GM18499 (cell line): Measurements from ENCODE around the gene AADACL4.

Experiments used
- ATAC-seq: cut with Tn5 transposase; IDR thresholded peaks from one replicate; pipeline ENCODE4 v1.9.1; 2021; ENCODE audit warnings: moderate number of reproducible peaks; ENCODE audit not compliant: insufficient read depth, unreplicated experiment

Gene AADACL4

DNA sequence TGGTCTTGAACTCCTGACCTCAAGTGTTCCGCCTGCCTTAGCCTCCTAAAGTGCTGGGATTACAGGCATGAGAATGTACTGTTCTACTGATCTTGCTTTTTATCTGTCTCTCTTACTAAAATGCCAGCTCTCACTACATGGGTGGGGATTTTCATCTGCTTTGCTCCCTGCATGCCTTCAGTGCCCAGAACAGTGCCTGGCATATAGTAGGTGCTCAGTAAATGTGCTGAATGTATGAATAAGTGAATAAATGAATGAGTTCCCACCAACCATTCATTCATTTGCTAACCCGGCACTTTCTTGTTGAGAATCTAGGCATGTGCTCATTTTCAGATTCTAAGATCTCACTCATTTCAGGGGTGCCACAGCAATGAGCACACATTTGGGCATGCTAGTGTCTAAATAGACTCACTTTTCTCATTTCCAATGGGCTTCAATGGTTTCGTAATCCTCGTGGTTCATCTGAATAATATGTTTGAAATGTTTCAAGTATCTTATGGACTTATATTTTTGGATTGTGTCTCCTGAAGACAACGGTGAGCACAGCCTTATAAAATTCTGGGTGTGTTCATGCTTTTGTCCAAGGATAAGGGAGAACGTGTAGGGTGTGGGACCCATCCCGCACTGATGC is 33.5 kb upstream of the AADACL4 start:
- no peak for ATAC-seq

- no peak for ATAC-seq
These were observed 32.9 kb upstream of the AADACL4 start for GRCh38 chr1:12610941-12611340.

- ATAC-seq = no peak
These were observed 30.7 kb upstream of the AADACL4 start for GRCh38 chr1:12613180-12613579.

GRCh38 chr1:12614402-12615158 is 29.3 kb upstream of the AADACL4 start:
- no peak for ATAC-seq

DNA sequence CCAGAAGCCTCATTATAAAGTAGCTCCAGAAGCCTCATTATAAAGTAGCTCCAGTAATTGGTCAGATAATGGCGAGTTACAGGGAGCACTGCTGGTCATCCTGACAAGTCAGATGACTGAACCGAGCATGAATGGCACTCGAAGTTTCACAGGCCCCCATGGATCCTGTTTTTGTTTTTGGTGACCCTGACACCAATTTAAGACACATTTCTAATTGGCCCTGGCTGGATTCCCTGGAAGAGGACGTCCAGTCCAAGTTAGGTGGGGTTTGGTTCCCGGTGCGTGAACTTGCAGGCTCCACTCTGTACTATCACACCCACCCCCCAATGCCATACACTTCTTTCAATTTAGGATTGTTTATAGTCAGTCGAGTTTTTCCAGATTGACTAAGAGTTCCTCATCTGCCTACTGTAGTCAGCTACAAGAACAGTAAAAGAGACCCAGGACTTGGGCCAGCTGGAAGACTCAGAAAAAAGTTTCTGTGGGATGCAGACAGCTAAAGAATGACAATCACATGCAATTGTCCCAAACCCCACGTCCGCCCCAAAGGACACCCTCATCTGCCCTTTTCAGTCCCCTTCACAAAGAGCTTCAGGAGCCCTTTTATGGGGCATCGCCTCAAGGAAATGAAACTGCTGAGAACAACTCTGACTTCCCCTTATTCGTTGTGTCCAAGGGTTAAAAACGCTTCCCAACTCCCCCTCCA is 28.6 kb upstream of the AADACL4 start:
- no peak for ATAC-seq

GRCh38 chr1:12615865-12616708 is 27.8 kb upstream of the AADACL4 start:
- ATAC-seq = no peak

GRCh38 chr1:12616709-12617373 is 27.0 kb upstream of the AADACL4 start:
- ATAC-seq = no peak

DNA sequence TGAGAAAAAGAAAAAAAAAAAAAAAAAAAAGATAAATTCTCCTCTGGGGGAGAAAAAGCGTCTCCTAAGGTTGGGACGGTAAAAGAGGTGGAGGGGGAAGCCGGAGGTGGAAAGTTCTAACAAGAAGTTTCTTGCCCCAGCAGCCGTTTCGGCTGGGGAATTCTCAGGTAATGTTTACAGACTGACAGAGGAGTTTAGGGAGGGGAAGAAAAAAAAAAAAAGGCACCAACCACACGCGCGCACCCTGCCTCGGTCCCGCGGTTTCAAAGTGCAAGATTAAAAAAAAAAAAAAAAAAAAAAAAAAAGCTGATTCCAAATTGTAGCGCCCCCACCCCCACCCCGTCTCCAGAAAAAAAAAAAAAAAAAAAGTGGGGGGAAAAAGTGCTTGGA is 26.4 kb upstream of the AADACL4 start:
- ATAC-seq = no peak

- no peak for ATAC-seq
These were observed 25.8 kb upstream of the AADACL4 start, which contains the start of gene DHRS3 for GRCh38 chr1:12617901-12618660. Gene DHRS3 (minus strand): TSS chr1:12618210. CDS start chr1:12617348, 862 bp downstream.

DNA sequence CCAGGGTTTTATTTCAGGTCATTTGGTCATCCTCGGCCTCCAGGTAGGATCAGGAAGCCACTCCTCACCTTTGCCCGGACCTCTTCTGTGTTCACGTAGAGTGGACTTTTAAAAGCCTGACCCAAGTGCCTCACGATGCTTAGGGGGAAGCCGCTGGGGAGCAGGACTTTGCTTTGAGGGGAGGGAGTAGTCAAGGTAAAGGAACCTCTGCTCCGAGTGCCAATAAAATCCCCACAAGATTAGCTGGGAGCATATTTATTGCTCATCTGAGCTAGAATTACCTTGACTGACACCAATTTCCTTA is 25.3 kb upstream of the AADACL4 start:
- ATAC-seq = no peak

GRCh38 chr1:12618965-12619791 is 24.7 kb upstream of the AADACL4 start:
- no peak for ATAC-seq

- no peak for ATAC-seq
These were observed 23.9 kb upstream of the AADACL4 start for GRCh38 chr1:12619792-12620487.

DNA sequence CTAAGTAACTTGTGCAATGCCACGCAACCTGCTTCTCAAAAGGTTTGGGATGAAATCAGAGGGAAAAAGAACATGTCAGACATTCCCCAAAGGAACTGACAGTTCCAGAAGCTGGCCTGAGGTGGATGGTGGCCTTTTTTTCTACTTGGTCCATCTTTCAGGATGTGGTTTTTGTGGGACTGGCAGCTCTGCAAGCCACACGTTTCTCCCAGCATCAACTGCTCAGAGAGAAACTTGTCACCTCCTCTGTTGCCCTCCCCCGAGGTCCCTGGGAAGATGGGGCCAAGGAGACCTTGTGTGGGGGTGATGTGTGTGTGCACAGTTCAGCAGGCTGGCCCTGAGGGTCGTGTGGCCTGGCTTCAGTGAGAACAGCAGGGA is 23.4 kb upstream of the AADACL4 start:
- no peak for ATAC-seq

DNA sequence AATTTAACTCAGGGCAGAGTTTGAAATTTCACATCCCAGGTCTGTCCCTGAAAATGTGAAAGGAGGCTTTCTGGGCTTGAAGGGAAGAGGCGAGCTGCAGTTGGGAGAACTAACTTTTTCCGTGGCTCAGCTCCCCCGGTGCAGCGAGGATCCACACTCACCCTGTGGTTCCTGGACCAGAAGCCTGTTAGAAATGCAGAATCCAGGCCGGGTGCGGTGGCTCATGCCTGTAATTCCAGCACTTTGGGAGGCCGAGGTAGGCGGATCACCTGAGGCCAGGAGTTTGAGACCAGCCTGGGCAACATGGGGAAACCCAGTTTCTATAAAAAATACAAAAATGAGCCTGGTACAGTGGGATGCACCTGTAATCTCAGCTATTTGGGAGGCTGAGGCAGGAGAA is 23.0 kb upstream of the AADACL4 start:
- ATAC-seq = no peak

GRCh38 chr1:12621346-12622335 is 22.2 kb upstream of the AADACL4 start:
- ATAC-seq = no peak

DNA sequence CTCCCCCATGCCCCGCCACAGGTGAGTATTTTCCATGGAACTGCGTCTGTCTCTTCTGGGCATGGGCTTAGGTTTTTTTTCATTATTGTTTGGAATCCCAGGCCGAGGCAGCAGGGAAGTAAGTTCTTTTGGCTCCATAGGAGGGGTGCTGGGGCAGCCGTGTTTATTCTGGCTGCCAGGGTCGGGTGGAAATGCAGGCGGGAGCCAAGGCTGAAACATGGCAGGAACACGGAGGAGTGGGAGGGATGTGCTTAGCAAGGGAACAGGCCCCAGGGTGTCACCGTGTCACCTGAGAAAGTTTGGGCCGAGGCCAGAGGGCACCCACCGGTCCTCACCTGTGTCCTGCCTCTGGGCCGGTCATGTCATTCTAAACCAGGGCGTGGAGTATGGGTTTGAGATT is 21.4 kb upstream of the AADACL4 start:
- no peak for ATAC-seq

GRCh38 chr1:12625276-12625675 is 18.6 kb upstream of the AADACL4 start:
- ATAC-seq = no peak
